Measurements from ENCODE around the gene AGAP5. TPM values are rescaled to one million over a fixed set of nuclear protein-coding genes. Genes with fewer than 3 reads are reported as not detected.

Gene AGAP5
- polyA plus RNA-seq, 10 donors: 3.3 to 22.8 (median 9.9) TPM

GRCh38 chr10:73655257-73655989, 42.5 kb downstream of the AGAP5 start:
- DNase-seq: no peak

- peak in 1 of 3 donors; percentile 31 for DNase-seq
Measured at GRCh38 chr10:73653701-73654100, 44.2 kb downstream of the AGAP5 start.

- DNase-seq: no peak
Measured at GRCh38 chr10:73653195-73653594, 44.7 kb downstream of the AGAP5 start.

- peak; percentile 69 to 82 (median 79) for DNase-seq
Measured at GRCh38 chr10:73650537-73651331, 47.2 kb downstream of the AGAP5 start.

- DNase-seq: peak in 1 of 3 donors; percentile 27
Measured at GRCh38 chr10:73649876-73650536, 47.9 kb downstream of the AGAP5 start.

GRCh38 chr10:73648975-73649829, 48.7 kb downstream of the AGAP5 start:
- DNase-seq: no peak

GRCh38 chr10:73647875-73648651, 49.8 kb downstream of the AGAP5 start:
- peak in 1 of 3 donors; percentile 16 for DNase-seq

GRCh38 chr10:73647211-73647874, 50.6 kb downstream of the AGAP5 start:
- peak; percentile 56 to 88 (median 69) for DNase-seq

- no peak for DNase-seq
Measured at GRCh38 chr10:73646598-73647041, 51.3 kb downstream of the AGAP5 start.

- no peak for DNase-seq
Measured at GRCh38 chr10:73645251-73645650, 52.7 kb downstream of the AGAP5 start.

- DNase-seq: no peak
Measured at GRCh38 chr10:73644767-73645166, 53.1 kb downstream of the AGAP5 start.

GRCh38 chr10:73644015-73644743, 53.7 kb downstream of the AGAP5 start:
- peak; percentile 66 to 85 (median 80) for DNase-seq

GRCh38 chr10:73643362-73643761, 54.5 kb downstream of the AGAP5 start:
- DNase-seq: no peak

- DNase-seq: peak in 2 of 3 donors; percentile 32 to 36
Measured at GRCh38 chr10:73641328-73642060, 56.4 kb downstream of the AGAP5 start, which contains the start of gene MYOZ1. Gene MYOZ1 (minus strand): TSS chr10:73641474. CDS start chr10:73640017, 1,457 bp downstream.

GRCh38 chr10:73639286-73639685, 58.6 kb downstream of the AGAP5 start:
- no peak for DNase-seq

GRCh38 chr10:73635781-73636180, 62.1 kb downstream of the AGAP5 start:
- DNase-seq: peak in 2 of 3 donors; percentile 24 to 59

- peak in 1 of 3 donors; percentile 42 for DNase-seq
Measured at GRCh38 chr10:73634421-73634820, 63.5 kb downstream of the AGAP5 start.

- DNase-seq: no peak
Measured at GRCh38 chr10:73629165-73629564, 68.7 kb downstream of the AGAP5 start.

Data from muscle of back (tissue), 11 donors.